GM12878 (cell line): ENCODE measurements around the gene AFAP1L2. TPM values are rescaled to one million over a fixed set of nuclear protein-coding genes. Genes with fewer than 3 reads are reported as not detected.
"Not testable (repeated sequence)": the region's sequence is repeated elsewhere in the genome, so short reads cannot be mapped to it uniquely, and the experiment has no call there.

Experiments
- ATAC-seq: fragments of 200-7000 bp; cut with Tn5 transposase; 3 replicates; pipeline ENCODE4 v1.9.1; 2020; ENCODE audit warnings: mild to moderate bottlenecking, moderate library complexity
- BruUV-seq: library from RNA; stranded (reverse); fragments of 400-500 nt; replicated peaks from 2 replicates; lab custom pipeline; 2021; lab: Mats Ljungman, UMichigan
- CTCF ChIA-PET: fragments of 300-600 bp; sonication (Branson Sonifier 250); formaldehyde crosslinking; extraction: SDS; loops from one replicate; lab custom pipeline; 2021; ENCODE audit warnings: inconsistent platforms; lab: Yijun Ruan, JAX
- POLR2A ChIA-PET: fragments of 350-600 bp; formaldehyde crosslinking; extraction: SDS; loops from one replicate; lab custom pipeline; 2021; ENCODE audit warnings: inconsistent platforms; lab: Charles Lee
- RAD21 ChIA-PET: fragments of 300-600 bp; sonication (Branson Sonifier 250); formaldehyde crosslinking; loops from one replicate; lab custom pipeline; 2023; ENCODE audit warnings: antibody characterized with exemption; ENCODE audit not compliant: unreplicated experiment; lab: Charles Lee
- SMC1A ChIA-PET: fragments of 300-600 bp; sonication (Branson Sonifier 250); formaldehyde crosslinking; loops from one replicate; lab custom pipeline; 2023; ENCODE audit not compliant: unreplicated experiment, uncharacterized antibody; lab: Charles Lee
- DNase-seq: peaks from one replicate; pipeline ENCODE4 v3.0.0-alpha.2; 2011; ENCODE audit warnings: low read depth, low spot score
- FAIRE-seq: peaks from 3 replicates; lab custom pipeline; 2011; peaks lifted over from hg19 to GRCh38; lab: Jason Lieb, UNC
- H2AFZ ChIP-seq: 2 replicates; pipeline ENCODE4 v1.6.0; 2011; ENCODE audit warnings: low read depth, low read length, control low read depth; ENCODE audit not compliant: control insufficient read depth
- H3K27ac ChIP-seq: 2 replicates; pipeline ENCODE4 v1.5.1; 2011; ENCODE audit warnings: control low read depth; ENCODE audit not compliant: control insufficient read depth, insufficient read depth
- H3K27me3 ChIP-seq, 2 experiments: replicated peaks in 1 of 2; 2 replicates each; pipeline versions ENCODE4 v1.6.0 to v1.6.1; 2011; ENCODE audit warnings: low read length in 1 of 2; ENCODE audit not compliant: control insufficient read depth in 2 of 2, insufficient read depth in 2 of 2
- H3K36me3 ChIP-seq, 2 experiments: 2 replicates each; pipeline ENCODE4 v1.5.1; 2011; ENCODE audit warnings: low read length in 1 of 2; ENCODE audit not compliant: control insufficient read depth in 2 of 2, insufficient read depth in 2 of 2
- H3K4me1 ChIP-seq: 2 replicates; pipeline ENCODE4 v1.6.1; 2011; ENCODE audit warnings: mild to moderate bottlenecking, low read length, moderate library complexity, mixed read lengths; ENCODE audit not compliant: control insufficient read depth, insufficient read depth
- H3K4me2 ChIP-seq: 2 replicates; pipeline ENCODE4 v1.6.0; 2011; ENCODE audit warnings: control low read depth; ENCODE audit not compliant: control insufficient read depth, insufficient read depth
- H3K4me3 ChIP-seq: fragments of 200-600 bp; sonication (generic); 2 replicates; pipeline ENCODE4 v1.5.1; 2016
- H3K79me2 ChIP-seq: 2 replicates; pipeline ENCODE4 v1.6.0; 2011; ENCODE audit warnings: low read length; ENCODE audit not compliant: control insufficient read depth, insufficient read depth
- H3K9ac ChIP-seq: 2 replicates; pipeline ENCODE4 v1.8.0; 2011; ENCODE audit warnings: low read length, control low read depth, mixed read lengths; ENCODE audit not compliant: control insufficient read depth, insufficient read depth
- H3K9me3 ChIP-seq: replicated peaks from 3 replicates; pipeline ENCODE4 v1.5.1; 2011; ENCODE audit warnings: mild to moderate bottlenecking, low read length; ENCODE audit not compliant: control insufficient read depth, insufficient read depth
- H4K20me1 ChIP-seq: 2 replicates; pipeline ENCODE4 v1.6.0; 2011; ENCODE audit not compliant: control insufficient read depth, insufficient read depth
- CBFB ChIP-seq: IDR thresholded peaks from 2 replicates; pipeline ENCODE4 v1.6.1; 2016; ENCODE audit warnings: antibody characterized with exemption, low read depth
- CHD4 ChIP-seq: fragments of 200-600 bp; sonication (generic); IDR thresholded peaks from 2 replicates; pipeline ENCODE4 v1.6.1; 2016; ENCODE audit warnings: mild to moderate bottlenecking
- TCF7 ChIP-seq: IDR thresholded peaks from 2 replicates; pipeline ENCODE4 v1.6.1; 2014; ENCODE audit warnings: antibody characterized with exemption, borderline replicate concordance
- WGBS: methylation state at CpG from one replicate; pipeline ENCODE4 v1.1.6; 2016; ENCODE audit warnings: low lambda C conversion rate; ENCODE audit not compliant: insufficient replicate concordance, insufficient coverage; ENCODE audit errors: missing lambda C conversion rate; 5-methylcytosine and 5-hydroxymethylcytosine counted together
- in situ Hi-C: fragments of 300-500 bp; cut with MboI; formaldehyde crosslinking; loops from 9 replicates; pipeline ENCODE4 v1.14.3; 2018; ENCODE audit warnings: mixed read lengths
- intact Hi-C: fragments of 100-400 bp; cut with micrococcal nuclease; formaldehyde crosslinking; loops from one replicate; pipeline ENCODE4 v1.14.2; 2022; ENCODE audit not compliant: unreplicated experiment
- polyA plus RNA-seq, 11 experiments: library from polyadenylated mRNA; depleted of rRNA in 4 of 11; unstranded in 6 of 11; stranded (reverse) in 5 of 11; fragments of >200 nt; fragmentation: Nextera tagmentation in 4 of 11; fragmentation: Illumina TruSeq in 1 of 11; extraction: Ambion mirVana in 4 of 11; extraction: Trizol in 1 of 11; gene quantifications; 1 replicate in 1 of 11; 2 replicates in 10 of 11; pipeline versions ENCODE4 v1.2.1 to v1.2.3, GENCODE V29; 2011 to 2016; ENCODE audit warnings: inconsistent platforms in 2 of 11, missing spikeins in 2 of 11, low read depth in 1 of 11
- total RNA-seq, 4 experiments: library from RNA; depleted of rRNA in 3 of 4; stranded (reverse); fragments of >200 nt in 3 of 4; fragmentation: Illumina TruSeq in 1 of 4; extraction: Trizol in 1 of 4; gene quantifications; 2 replicates each; pipeline versions ENCODE4 v1.2.1 to v1.2.3, GENCODE V29; 2013 to 2021

AFAP1L2 gene
- total and polyA plus RNA-seq, 10 of the 15 experiments (the other 5 are each of a cell fraction or from before 2014, with no cell fraction given) = 0.03 to 4.0 (median 0.34) TPM

DNA sequence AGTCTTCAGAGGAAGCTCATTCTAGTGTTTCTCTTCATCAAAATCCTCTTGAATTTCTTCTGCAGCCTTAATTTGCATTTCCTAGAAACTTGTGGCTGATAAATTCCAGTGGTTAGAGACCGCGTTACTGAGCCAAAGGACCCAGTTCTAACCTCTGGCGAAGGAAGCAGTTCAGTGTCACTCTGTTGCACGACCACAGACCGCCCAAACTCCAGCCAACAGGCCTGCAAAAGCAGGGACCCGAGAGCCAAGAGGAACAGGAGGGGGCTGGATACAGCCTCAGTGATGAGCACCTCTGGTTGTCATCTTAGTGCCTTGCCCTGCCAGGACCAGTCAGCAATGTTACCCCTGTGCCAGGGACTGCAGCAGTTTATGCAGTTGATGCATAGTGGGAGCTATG is 70.0 kb downstream of the AFAP1L2 start:
- Histone ChIP-seq H3K79me2 (no peaks in the 10 kb centered on the region), H2AFZ (no peak overlapping the region), H3K27ac (no peak overlapping the region), H3K9me3 (no peaks in the 10 kb centered on the region), H3K9ac (no peak overlapping the region), H3K27me3 (peaks cover 0 to 2% of the 10 kb centered on the region in 2 experiments; a peak in 2 of 4 replicates), H3K4me1 (peaks cover 4% of the 10 kb centered on the region; the same call in 1 of the 2 replicates), H3K36me3 (no peaks in the 10 kb centered on the region), H3K4me3 (no peak overlapping the region), H4K20me1 (no peaks in the 10 kb centered on the region), H3K4me2 (no peak overlapping the region)
- TF ChIP-seq TCF7 = no peak
- no peak for TF ChIP-seq CBFB
- no peak for TF ChIP-seq CHD4
- no TSS peak for BruUV-seq
- RAD21 ChIA-PET = no interaction called here
- WGBS = 3% methylated on average over 6 of the region's 6 CpGs
- SMC1A ChIA-PET = interaction anchor here (0.6 kb wide), 1 partner anchor 155 kb away, joined by 3 read pairs; no protein-coding TSS in a partner anchor
- DNase-seq (no peak), FAIRE-seq (no peak), ATAC-seq (no peak)
- CTCF ChIA-PET = interaction anchor here (4.2 kb wide), 1 partner anchor 31 kb away, joined by 16 read pairs; no protein-coding TSS in a partner anchor
- in situ Hi-C loops (no loop called here), intact Hi-C loops (no loop called here)
- POLR2A ChIA-PET = no interaction called here

DNA sequence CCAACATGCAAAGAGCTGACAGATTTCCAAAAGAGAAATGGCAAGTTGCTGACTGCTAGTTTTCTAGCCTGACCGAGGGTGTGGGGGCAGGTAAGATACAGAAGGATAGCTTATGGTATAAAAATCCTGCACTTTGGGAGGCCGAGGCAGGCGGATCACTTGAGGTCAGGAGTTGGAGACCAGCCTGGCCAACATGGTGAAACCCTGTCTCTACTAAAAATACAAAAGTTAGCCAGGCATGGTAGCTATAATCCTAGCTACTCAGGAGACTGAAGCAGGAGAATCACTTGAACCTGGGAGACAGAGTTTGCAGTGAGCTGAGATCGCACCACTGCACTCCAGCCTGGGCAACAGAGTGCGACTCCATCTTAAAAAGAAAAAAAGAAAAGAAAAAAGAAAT is 70.9 kb downstream of the AFAP1L2 start:
- H3K4me2 ChIP-seq, H3K4me3 ChIP-seq, POLR2A ChIA-PET, DNase-seq, H3K79me2 ChIP-seq, H3K27me3 ChIP-seq, H3K9ac ChIP-seq, FAIRE-seq, H2AFZ ChIP-seq, intact Hi-C loops, H3K36me3 ChIP-seq, H4K20me1 ChIP-seq, H3K9me3 ChIP-seq, H3K27ac ChIP-seq, H3K4me1 ChIP-seq, in situ Hi-C loops, ATAC-seq, BruUV-seq: not testable (repeated sequence)
- WGBS = 52% methylated on average over 5 of the region's 5 CpGs
- CTCF ChIA-PET = interaction anchor here (4.2 kb wide), 1 partner anchor 30 kb away, joined by 16 read pairs; no protein-coding TSS in a partner anchor
- RAD21 ChIA-PET = interaction anchor here (0.7 kb wide), 1 partner anchor 29 kb away, joined by 3 read pairs; no protein-coding TSS in a partner anchor
- SMC1A ChIA-PET = interaction anchor here (0.7 to 1.4 kb wide), 3 partner anchors 29 to 220 kb away, joined by 3 read pairs; no protein-coding TSS in a partner anchor
